ENCODE measurements around the gene NLRC4. TPM values are rescaled to one million over a fixed set of nuclear protein-coding genes. Genes with fewer than 3 reads are reported as not detected.
"Not testable (repeated sequence)": the region's sequence is repeated elsewhere in the genome, so short reads cannot be mapped to it uniquely, and the experiment has no call there.

The NLRC4 gene
- total and polyA plus RNA-seq, 2 experiments from 2014 or later: 0.13 to 0.21 TPM

DNA sequence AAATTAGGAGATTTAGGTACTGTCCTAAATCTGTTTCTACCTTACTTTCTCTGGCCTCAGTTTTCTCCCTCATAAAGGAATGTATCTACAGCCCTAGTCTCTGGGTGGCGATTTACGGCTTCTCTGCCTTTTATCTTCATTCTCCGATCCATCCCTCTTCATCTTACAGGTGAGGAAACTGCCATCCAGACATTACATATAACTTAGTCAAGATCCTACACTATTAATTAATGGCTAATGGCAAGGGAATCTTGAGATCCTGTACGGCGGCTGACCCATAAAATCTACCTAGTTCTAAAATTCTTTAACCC is 12.6 kb upstream of the NLRC4 start:
- 58% methylated on average over 5 of the region's 5 CpGs for WGBS (ENCODE audit: low lambda C conversion rate, missing lambda C conversion rate)
- Histone ChIP-seq H2AFZ (peak overlapping the region; percentile 85), H3K27me3 (no peaks in the 10 kb centered on the region), H3K4me1 (ENCODE audit: insufficient read depth) (peaks cover 3% of the 10 kb centered on the region), H4K20me1 (ENCODE audit: insufficient read depth, poor library complexity, severe bottlenecking) (no peaks in the 10 kb centered on the region), H3K9me2 (replicated peaks; ENCODE audit: insufficient read depth) (no peaks in the 10 kb centered on the region), H3K9me3 (ENCODE audit: low read depth) (no peaks in the 10 kb centered on the region), H3K4me3 (peak overlapping the region; percentile 8), H3K27ac (peak overlapping the region; percentile 78), H3K79me2 (peaks cover 45% of the 10 kb centered on the region), H3K4me2 (peak overlapping the region; percentile 72), H3K36me3 (replicated peaks; ENCODE audit: insufficient read depth, low read depth) (no peaks in the 10 kb centered on the region)
- DNase-seq (ENCODE audit: low spot score): no peak
- no peak for TF ChIP-seq EZH2 (IDR thresholded peaks at IDR 0.05; ENCODE audit: borderline replicate concordance)
- TF ChIP-seq EZH2phosphoT487 (IDR thresholded peaks at IDR 0.05; ENCODE audit: low read depth, severe bottlenecking, unreplicated experiment): no peak
- TF ChIP-seq, protein P1, sequence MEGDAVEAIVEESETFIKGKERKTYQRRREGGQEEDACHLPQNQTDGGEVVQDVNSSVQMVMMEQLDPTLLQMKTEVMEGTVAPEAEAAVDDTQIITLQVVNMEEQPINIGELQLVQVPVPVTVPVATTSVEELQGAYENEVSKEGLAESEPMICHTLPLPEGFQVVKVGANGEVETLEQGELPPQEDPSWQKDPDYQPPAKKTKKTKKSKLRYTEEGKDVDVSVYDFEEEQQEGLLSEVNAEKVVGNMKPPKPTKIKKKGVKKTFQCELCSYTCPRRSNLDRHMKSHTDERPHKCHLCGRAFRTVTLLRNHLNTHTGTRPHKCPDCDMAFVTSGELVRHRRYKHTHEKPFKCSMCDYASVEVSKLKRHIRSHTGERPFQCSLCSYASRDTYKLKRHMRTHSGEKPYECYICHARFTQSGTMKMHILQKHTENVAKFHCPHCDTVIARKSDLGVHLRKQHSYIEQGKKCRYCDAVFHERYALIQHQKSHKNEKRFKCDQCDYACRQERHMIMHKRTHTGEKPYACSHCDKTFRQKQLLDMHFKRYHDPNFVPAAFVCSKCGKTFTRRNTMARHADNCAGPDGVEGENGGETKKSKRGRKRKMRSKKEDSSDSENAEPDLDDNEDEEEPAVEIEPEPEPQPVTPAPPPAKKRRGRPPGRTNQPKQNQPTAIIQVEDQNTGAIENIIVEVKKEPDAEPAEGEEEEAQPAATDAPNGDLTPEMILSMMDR (IDR thresholded peaks at IDR 0.05; ENCODE audit: poor library complexity): no peak

DNA sequence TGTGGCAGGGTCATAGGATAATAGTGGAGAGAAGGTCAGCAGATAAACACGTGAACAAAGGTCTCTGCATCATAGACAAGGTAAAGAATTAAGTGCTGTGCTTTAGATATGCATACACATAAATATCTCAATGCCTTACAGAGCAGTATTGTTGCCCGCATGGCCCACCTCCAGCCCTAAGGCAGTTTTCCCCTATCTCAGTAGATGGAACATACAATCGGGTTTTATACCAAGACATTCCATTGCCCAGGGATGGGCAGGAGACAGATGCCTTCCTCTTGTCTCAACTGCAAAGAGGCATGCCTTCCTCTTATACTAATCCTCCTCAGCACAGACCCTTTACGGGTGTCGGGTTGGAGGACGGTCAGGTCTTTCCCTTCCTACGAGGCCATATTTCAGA is 11.1 kb upstream of the NLRC4 start:
- peaks cover 30% of the 10 kb centered on the region for H3K79me2 ChIP-seq
- not testable (repeated sequence) for DNase-seq (ENCODE audit: low spot score); H3K27ac ChIP-seq; H3K27me3 ChIP-seq; H3K9me3 ChIP-seq (ENCODE audit: low read depth); H2AFZ ChIP-seq; H3K9me2 ChIP-seq (replicated peaks; ENCODE audit: insufficient read depth); H4K20me1 ChIP-seq (ENCODE audit: insufficient read depth, poor library complexity, severe bottlenecking); H3K36me3 ChIP-seq (replicated peaks; ENCODE audit: insufficient read depth, low read depth); H3K4me1 ChIP-seq (ENCODE audit: insufficient read depth); H3K4me3 ChIP-seq; H3K4me2 ChIP-seq
- WGBS (ENCODE audit: low lambda C conversion rate, missing lambda C conversion rate): 89% methylated on average over 7 of the region's 7 CpGs

DNA sequence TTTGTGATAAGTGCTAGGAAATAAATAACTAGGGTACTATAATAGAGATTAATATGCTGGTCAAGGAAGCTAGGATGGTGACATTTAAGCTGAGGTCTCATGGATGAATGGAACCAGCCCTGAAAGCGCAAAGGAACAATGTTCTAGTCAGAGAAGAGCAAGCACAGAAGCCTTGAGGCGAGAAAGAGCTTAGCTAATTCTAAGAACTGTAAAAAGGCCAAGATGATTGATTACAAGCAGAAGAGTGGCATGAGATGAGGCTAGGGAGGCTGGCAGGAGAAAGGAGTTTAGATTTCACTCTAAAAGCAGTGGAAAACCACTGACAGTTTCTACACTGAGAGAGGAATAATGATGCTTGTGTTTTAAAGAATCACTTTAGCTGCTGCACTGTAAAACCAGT is 9.6 kb upstream of the NLRC4 start:
- H3K4me3 ChIP-seq: no peak overlapping the region
- no peaks in the 10 kb centered on the region for H3K36me3 ChIP-seq (replicated peaks; ENCODE audit: insufficient read depth, low read depth)
- H4K20me1 ChIP-seq (ENCODE audit: insufficient read depth, poor library complexity, severe bottlenecking): no peaks in the 10 kb centered on the region
- no peaks in the 10 kb centered on the region for H3K9me3 ChIP-seq (ENCODE audit: low read depth)
- DNase-seq (ENCODE audit: low spot score): no peak
- no peak overlapping the region for H3K4me2 ChIP-seq
- H3K4me1 ChIP-seq (ENCODE audit: insufficient read depth): peaks cover 3% of the 10 kb centered on the region
- H3K9me2 ChIP-seq (replicated peaks; ENCODE audit: insufficient read depth): no peaks in the 10 kb centered on the region
- H2AFZ ChIP-seq: no peak overlapping the region
- TF ChIP-seq, protein P1 (IDR thresholded peaks at IDR 0.05; ENCODE audit: poor library complexity): no peak
- no peak overlapping the region for H3K27ac ChIP-seq
- WGBS (ENCODE audit: low lambda C conversion rate, missing lambda C conversion rate): 78% methylated on average over 2 of the region's 2 CpGs
- H3K79me2 ChIP-seq: peaks cover 15% of the 10 kb centered on the region
- H3K27me3 ChIP-seq: peaks cover 1% of the 10 kb centered on the region

DNA sequence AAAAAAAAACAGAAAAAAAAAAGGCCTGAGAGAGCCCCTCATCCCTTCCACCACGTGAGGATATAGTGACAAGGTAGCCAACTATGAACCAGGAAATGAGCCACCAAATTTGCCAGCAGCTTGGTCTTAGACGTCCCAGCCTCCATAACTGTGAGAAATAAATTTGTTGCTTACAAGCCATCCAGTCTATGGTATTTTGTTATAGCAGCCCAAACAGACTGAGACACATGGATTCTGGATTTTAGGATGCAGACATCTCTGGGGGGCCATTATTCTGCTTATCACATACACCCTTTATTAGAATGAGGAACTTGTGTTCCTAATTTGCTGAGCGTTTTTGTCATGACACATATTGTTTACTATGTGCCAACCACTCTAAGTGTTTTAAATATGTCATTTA is 7.6 kb upstream of the NLRC4 start:
- Histone ChIP-seq H3K4me3 (no peak overlapping the region), H3K4me1 (ENCODE audit: insufficient read depth) (peaks cover 2% of the 10 kb centered on the region), H3K4me2 (no peak overlapping the region), H3K27ac (no peak overlapping the region), H3K9me3 (ENCODE audit: low read depth) (no peaks in the 10 kb centered on the region), H3K79me2 (no peaks in the 10 kb centered on the region), H3K9me2 (replicated peaks; ENCODE audit: insufficient read depth) (no peaks in the 10 kb centered on the region), H2AFZ (no peak overlapping the region), H3K27me3 (peaks cover 3% of the 10 kb centered on the region), H3K36me3 (replicated peaks; ENCODE audit: insufficient read depth, low read depth) (no peaks in the 10 kb centered on the region), H4K20me1 (ENCODE audit: insufficient read depth, poor library complexity, severe bottlenecking) (no peaks in the 10 kb centered on the region)
- no peak for DNase-seq (ENCODE audit: low spot score)
- TF ChIP-seq EZH2phosphoT487 (IDR thresholded peaks at IDR 0.05; ENCODE audit: low read depth, severe bottlenecking, unreplicated experiment) (no peak), EZH2 (IDR thresholded peaks at IDR 0.05; ENCODE audit: borderline replicate concordance) (no peak)
- TF ChIP-seq, protein P1 (IDR thresholded peaks at IDR 0.05; ENCODE audit: poor library complexity): no peak
- WGBS (ENCODE audit: low lambda C conversion rate, missing lambda C conversion rate): 54% methylated on average over 3 of the region's 3 CpGs

All from hepatocyte (in vitro differentiated cells).